Astrocyte (in vitro differentiated cells and primary cell): ENCODE measurements around the gene PCBP1.

Source experiments
- EZH2 ChIP-seq: IDR thresholded peaks from 2 replicates; pipeline ENCODE4 v1.6.1; 2012; ENCODE audit warnings: mild to moderate bottlenecking, low read length, inconsistent platforms; ENCODE audit not compliant: insufficient read depth
- TF ChIP-seq, protein P1 (sequence below): IDR thresholded peaks from 2 replicates; pipeline ENCODE4 v1.5.1; 2011; ENCODE audit warnings: low read depth, mild to moderate bottlenecking, inconsistent platforms, low read length, moderate library complexity; ENCODE audit not compliant: insufficient read depth

GRCh38 chr2:70049255-70049654, 38.0 kb upstream of the PCBP1 start:
- TF ChIP-seq, protein P1, sequence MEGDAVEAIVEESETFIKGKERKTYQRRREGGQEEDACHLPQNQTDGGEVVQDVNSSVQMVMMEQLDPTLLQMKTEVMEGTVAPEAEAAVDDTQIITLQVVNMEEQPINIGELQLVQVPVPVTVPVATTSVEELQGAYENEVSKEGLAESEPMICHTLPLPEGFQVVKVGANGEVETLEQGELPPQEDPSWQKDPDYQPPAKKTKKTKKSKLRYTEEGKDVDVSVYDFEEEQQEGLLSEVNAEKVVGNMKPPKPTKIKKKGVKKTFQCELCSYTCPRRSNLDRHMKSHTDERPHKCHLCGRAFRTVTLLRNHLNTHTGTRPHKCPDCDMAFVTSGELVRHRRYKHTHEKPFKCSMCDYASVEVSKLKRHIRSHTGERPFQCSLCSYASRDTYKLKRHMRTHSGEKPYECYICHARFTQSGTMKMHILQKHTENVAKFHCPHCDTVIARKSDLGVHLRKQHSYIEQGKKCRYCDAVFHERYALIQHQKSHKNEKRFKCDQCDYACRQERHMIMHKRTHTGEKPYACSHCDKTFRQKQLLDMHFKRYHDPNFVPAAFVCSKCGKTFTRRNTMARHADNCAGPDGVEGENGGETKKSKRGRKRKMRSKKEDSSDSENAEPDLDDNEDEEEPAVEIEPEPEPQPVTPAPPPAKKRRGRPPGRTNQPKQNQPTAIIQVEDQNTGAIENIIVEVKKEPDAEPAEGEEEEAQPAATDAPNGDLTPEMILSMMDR, result no peak
- TF ChIP-seq EZH2, result no peak
